Endodermal cell (in vitro differentiated cells): Measurements from ENCODE around the gene UBASH3B. TPM values are rescaled to one million over a fixed set of nuclear protein-coding genes. Genes with fewer than 3 reads are reported as not detected.

ENCODE experiments used
- DNase-seq: peaks from one replicate; pipeline ENCODE4 v3.0.0-alpha.2; 2017
- H3K27ac ChIP-seq: 2 replicates; pipeline ENCODE4 v1.5.1; 2013; ENCODE audit warnings: mild to moderate bottlenecking, low read depth, low read length, moderate library complexity
- H3K27me3 ChIP-seq: 2 replicates; pipeline ENCODE4 v1.6.1; 2013; ENCODE audit warnings: mild to moderate bottlenecking, low read length, moderate library complexity; ENCODE audit not compliant: insufficient read depth, control insufficient read depth, poor library complexity, severe bottlenecking
- H3K36me3 ChIP-seq: 2 replicates; pipeline ENCODE4 v1.7.0; 2013; ENCODE audit warnings: mild to moderate bottlenecking, low read length, moderate library complexity; ENCODE audit not compliant: control insufficient read depth, insufficient read depth
- H3K4me1 ChIP-seq: one replicate; pipeline ENCODE4 v1.7.0; 2013; ENCODE audit warnings: low read length; ENCODE audit not compliant: control insufficient read depth, insufficient read depth
- H3K4me3 ChIP-seq: 2 replicates; pipeline ENCODE4 v1.5.1; 2013; ENCODE audit warnings: mild to moderate bottlenecking, low read length, moderate library complexity
- H3K9ac ChIP-seq: 2 replicates; pipeline ENCODE4 v1.6.1; 2013; ENCODE audit warnings: mild to moderate bottlenecking, low read length, moderate library complexity; ENCODE audit not compliant: poor library complexity, severe bottlenecking; ENCODE audit errors: extremely low read depth
- H3K9me3 ChIP-seq: 2 replicates; pipeline ENCODE4 v1.6.1; 2013; ENCODE audit warnings: mild to moderate bottlenecking, low read length, moderate library complexity; ENCODE audit not compliant: control insufficient read depth
- H3K27ac Mint-ChIP-seq: 2 replicates; pipeline ENCODE4 v1.8.0; 2020; ENCODE audit warnings: mixed read lengths
- H3K27me3 Mint-ChIP-seq: 2 replicates; pipeline ENCODE4 v1.8.0; 2021; ENCODE audit warnings: mild to moderate bottlenecking, mixed read lengths; ENCODE audit not compliant: insufficient read depth
- H3K36me3 Mint-ChIP-seq: 2 replicates; pipeline ENCODE4 v1.8.0; 2020; ENCODE audit warnings: low read depth, mixed read lengths
- H3K4me1 Mint-ChIP-seq: 2 replicates; pipeline ENCODE4 v1.8.0; 2020; ENCODE audit warnings: mixed read lengths
- H3K4me3 Mint-ChIP-seq: 2 replicates; pipeline ENCODE4 v1.8.0; 2020; ENCODE audit warnings: mild to moderate bottlenecking, moderate library complexity, mixed read lengths
- H3K9me3 Mint-ChIP-seq: 2 replicates; pipeline ENCODE4 v1.8.0; 2020; ENCODE audit warnings: mild to moderate bottlenecking, mixed read lengths
- WGBS, 2 experiments: methylation state at CpG; one replicate each; pipeline versions ENCODE4 v1.1.5 to v1.1.7; 2013; ENCODE audit warnings: missing lambda C conversion rate in 2 of 2, mixed read lengths in 1 of 2; ENCODE audit not compliant: insufficient coverage in 1 of 2, insufficient read length in 1 of 2; 5-methylcytosine and 5-hydroxymethylcytosine counted together
- total RNA-seq, 2 donors: library from RNA; stranded (reverse); fragmentation: NEBNext Ultra II Directional in 1 of 2; extraction: Animal tissue kit (Norgen Biotek cat#: 25700) in 1 of 2; gene quantifications; 2 replicates in 1 of 2; 3 replicates in 1 of 2; pipeline ENCODE4 v1.2.1, GENCODE V29; 2021
- TF ChIP-seq, protein P1 (sequence below): fragments of 200-600 bp; sonication (generic); conservative IDR thresholded peaks from 2 replicates; pipeline ENCODE4 v1.5.0; 2021; ENCODE audit warnings: antibody characterized with exemption, mild to moderate bottlenecking

UBASH3B gene
- total RNA-seq, 2 donors from 2014 or later = 6.0 to 9.0 TPM

DNA sequence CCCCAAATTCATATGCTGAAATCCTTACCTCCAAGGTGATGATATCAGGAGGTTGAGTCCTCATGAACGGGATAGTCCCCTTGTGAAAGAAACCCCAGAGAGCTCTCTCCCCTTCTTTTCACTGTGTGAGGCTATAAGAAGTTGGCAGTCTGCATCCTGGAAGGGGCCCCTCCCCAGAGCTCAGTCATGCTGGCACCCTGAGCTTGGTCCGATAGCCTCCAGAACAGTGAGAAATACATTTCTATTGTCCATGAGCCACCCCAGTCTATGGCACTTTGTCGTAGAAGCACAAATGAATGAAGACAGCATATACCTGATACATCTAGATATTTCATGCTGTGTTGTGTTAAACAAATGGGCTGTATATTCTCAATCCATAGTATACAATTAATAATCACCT is 101.7 kb downstream of the UBASH3B start:
- Histone ChIP-seq H3K4me1 (peaks cover 8% of the 10 kb centered on the region), H3K9ac (no peak overlapping the region), H3K27me3 (no peaks in the 10 kb centered on the region), H3K36me3 (no peaks in the 10 kb centered on the region), H3K27ac (no peak overlapping the region), H3K4me3 (no peak overlapping the region), H3K9me3 (no peaks in the 10 kb centered on the region)
- Mint-ChIP-seq H3K4me3 (no peak overlapping the region), H3K27me3 (no peaks in the 10 kb centered on the region), H3K27ac (no peak overlapping the region), H3K9me3 (no peaks in the 10 kb centered on the region), H3K36me3 (no peaks in the 10 kb centered on the region), H3K4me1 (peaks cover 17% of the 10 kb centered on the region)
- WGBS, 2 experiments = 85 to 97% methylated on average over 2 to 3 of the region's 3 CpGs
- TF ChIP-seq, protein P1, sequence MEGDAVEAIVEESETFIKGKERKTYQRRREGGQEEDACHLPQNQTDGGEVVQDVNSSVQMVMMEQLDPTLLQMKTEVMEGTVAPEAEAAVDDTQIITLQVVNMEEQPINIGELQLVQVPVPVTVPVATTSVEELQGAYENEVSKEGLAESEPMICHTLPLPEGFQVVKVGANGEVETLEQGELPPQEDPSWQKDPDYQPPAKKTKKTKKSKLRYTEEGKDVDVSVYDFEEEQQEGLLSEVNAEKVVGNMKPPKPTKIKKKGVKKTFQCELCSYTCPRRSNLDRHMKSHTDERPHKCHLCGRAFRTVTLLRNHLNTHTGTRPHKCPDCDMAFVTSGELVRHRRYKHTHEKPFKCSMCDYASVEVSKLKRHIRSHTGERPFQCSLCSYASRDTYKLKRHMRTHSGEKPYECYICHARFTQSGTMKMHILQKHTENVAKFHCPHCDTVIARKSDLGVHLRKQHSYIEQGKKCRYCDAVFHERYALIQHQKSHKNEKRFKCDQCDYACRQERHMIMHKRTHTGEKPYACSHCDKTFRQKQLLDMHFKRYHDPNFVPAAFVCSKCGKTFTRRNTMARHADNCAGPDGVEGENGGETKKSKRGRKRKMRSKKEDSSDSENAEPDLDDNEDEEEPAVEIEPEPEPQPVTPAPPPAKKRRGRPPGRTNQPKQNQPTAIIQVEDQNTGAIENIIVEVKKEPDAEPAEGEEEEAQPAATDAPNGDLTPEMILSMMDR = no peak
- DNase-seq = no peak

DNA sequence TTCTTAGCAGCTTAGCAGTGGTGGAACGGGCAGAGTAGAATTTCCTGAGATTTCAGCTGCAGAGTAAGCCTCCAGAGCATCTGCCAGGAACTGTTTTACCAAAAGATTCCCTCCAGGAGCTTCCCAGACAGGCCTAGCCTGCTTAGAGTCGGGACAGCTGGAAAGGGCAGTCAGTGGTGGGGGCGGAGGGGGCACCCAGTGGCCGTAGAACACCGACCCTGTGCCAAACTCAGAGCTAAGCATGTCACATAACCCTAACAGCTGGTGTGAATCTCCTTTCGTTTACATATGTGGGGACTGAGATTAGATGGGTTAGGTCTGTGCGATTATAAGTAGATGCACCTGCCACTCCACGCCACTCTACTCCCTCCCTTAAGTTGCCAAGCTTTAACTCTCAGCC is 102.8 kb downstream of the UBASH3B start:
- DNase-seq = no peak
- Mint-ChIP-seq H3K27me3 (no peaks in the 10 kb centered on the region), H3K36me3 (no peaks in the 10 kb centered on the region), H3K9me3 (no peaks in the 10 kb centered on the region), H3K4me3 (no peak overlapping the region), H3K27ac (no peak overlapping the region), H3K4me1 (peaks cover 17% of the 10 kb centered on the region)
- Histone ChIP-seq H3K4me1 (peaks cover 8% of the 10 kb centered on the region), H3K4me3 (no peak overlapping the region), H3K27ac (no peak overlapping the region), H3K9ac (no peak overlapping the region), H3K36me3 (no peaks in the 10 kb centered on the region), H3K9me3 (no peaks in the 10 kb centered on the region), H3K27me3 (no peaks in the 10 kb centered on the region)
- TF ChIP-seq, protein P1 = no peak
- WGBS, 2 experiments = 91 to 100% methylated on average over 4 to 8 of the region's 8 CpGs

DNA sequence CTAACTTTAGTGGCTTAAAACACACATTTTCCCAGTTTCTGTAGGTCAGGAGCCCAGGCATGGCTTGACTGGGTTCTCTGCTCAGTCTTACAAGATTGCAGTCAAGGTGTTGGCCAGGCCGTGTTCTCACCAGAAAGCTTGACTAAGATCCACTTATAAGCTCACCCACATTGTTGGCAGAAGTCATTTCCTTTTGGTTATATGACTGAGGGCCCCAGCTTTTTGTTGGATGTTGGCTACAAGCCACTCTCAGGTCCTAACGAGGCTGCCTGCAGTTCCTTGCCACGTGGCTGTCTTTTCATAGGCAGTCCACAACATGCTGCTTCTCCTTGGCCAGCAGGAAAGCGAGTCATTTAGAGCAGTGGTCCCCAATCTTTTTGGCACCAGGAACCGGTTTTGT is 103.5 kb downstream of the UBASH3B start:
- TF ChIP-seq, protein P1 = no peak
- Histone ChIP-seq H3K27ac (no peak overlapping the region), H3K4me3 (no peak overlapping the region), H3K9ac (no peak overlapping the region), H3K36me3 (no peaks in the 10 kb centered on the region), H3K27me3 (no peaks in the 10 kb centered on the region), H3K9me3 (no peaks in the 10 kb centered on the region), H3K4me1 (peaks cover 8% of the 10 kb centered on the region)
- Mint-ChIP-seq H3K4me1 (peaks cover 17% of the 10 kb centered on the region), H3K27me3 (no peaks in the 10 kb centered on the region), H3K27ac (no peak overlapping the region), H3K9me3 (no peaks in the 10 kb centered on the region), H3K36me3 (no peaks in the 10 kb centered on the region), H3K4me3 (no peak overlapping the region)
- no peak for DNase-seq
- 89 to 94% methylated on average over 3 to 5 of the region's 5 CpGs for WGBS, 2 experiments
